Endothelial cell of umbilical vein (primary cell): ENCODE data around the gene RCVRN. TPM values are rescaled to one million over a fixed set of nuclear protein-coding genes. Genes with fewer than 3 reads are reported as not detected.

Experiments used
- BruUV-seq: library from RNA; stranded (reverse); fragments of 400-500 nt; replicated peaks from 2 replicates; lab custom pipeline; 2021; lab: Mats Ljungman, UMichigan
- CTCF ChIA-PET: fragments of 300-600, 350-600 bp; sonication (Branson Sonifier 250); formaldehyde crosslinking; loops from one replicate; lab custom pipeline; 2021; ENCODE audit warnings: antibody characterized with exemption, inconsistent platforms; lab: Charles Lee
- POLR2A ChIA-PET: fragments of 300-600, 350-600 bp; sonication (Branson Sonifier 250); formaldehyde crosslinking; loops from one replicate; lab custom pipeline; 2021; ENCODE audit warnings: antibody characterized with exemption, inconsistent platforms; lab: Charles Lee
- DNase-seq: peaks from one replicate; pipeline ENCODE4 v3.0.0-alpha.2; 2011; ENCODE audit warnings: low read depth, low spot score
- FAIRE-seq: peaks from 2 replicates; lab custom pipeline; 2011; peaks lifted over from hg19 to GRCh38; lab: Jason Lieb, UNC
- H2AFZ ChIP-seq: 2 replicates; pipeline ENCODE4 v1.6.0; 2012; ENCODE audit warnings: low read depth, low read length, control low read depth, inconsistent platforms
- H3K27ac ChIP-seq: 2 replicates; pipeline ENCODE4 v1.5.1; 2011; ENCODE audit warnings: low read depth, mild to moderate bottlenecking, control low read depth, low read length, moderate library complexity; ENCODE audit not compliant: insufficient read depth
- H3K27me3 ChIP-seq, 2 experiments: 2 replicates each; pipeline versions ENCODE4 v1.6.0 to v1.6.1; 2011; ENCODE audit warnings: low read length in 2 of 2, mixed read lengths in 1 of 2; ENCODE audit not compliant: control insufficient read depth in 2 of 2, insufficient read depth in 2 of 2
- H3K36me3 ChIP-seq, 2 experiments: 2 replicates in 1 of 2; 3 replicates in 1 of 2; pipeline ENCODE4 v1.5.1; 2011; ENCODE audit warnings: low read length in 2 of 2, mild to moderate bottlenecking in 1 of 2, moderate library complexity in 1 of 2; ENCODE audit not compliant: control insufficient read depth in 2 of 2, insufficient read depth in 2 of 2; ENCODE audit errors: extremely low read depth in 1 of 2
- H3K4me1 ChIP-seq: 3 replicates; pipeline ENCODE4 v1.5.1; 2011; ENCODE audit warnings: mild to moderate bottlenecking, low read length; ENCODE audit not compliant: control insufficient read depth, insufficient read depth; ENCODE audit errors: extremely low read depth
- H3K4me2 ChIP-seq: 2 replicates; pipeline ENCODE4 v1.6.1; 2011; ENCODE audit warnings: low read length, control low read depth, mixed read lengths; ENCODE audit not compliant: insufficient read depth
- H3K4me3 ChIP-seq, 3 experiments: fragments of 200-600 bp in 1 of 3; sonication (generic), shearing (Covaris generic) in 1 of 3; replicated peaks in 1 of 3; 2 replicates each; pipeline ENCODE4 v1.5.1; 2011 to 2016; ENCODE audit warnings: control low read depth in 3 of 3, low read length in 3 of 3, mild to moderate bottlenecking in 2 of 3, inconsistent platforms in 1 of 3, low read depth in 1 of 3, moderate library complexity in 1 of 3; ENCODE audit not compliant: insufficient read depth in 1 of 3
- H3K79me2 ChIP-seq: 2 replicates; pipeline ENCODE4 v1.6.0; 2012; ENCODE audit warnings: low read length, inconsistent platforms; ENCODE audit not compliant: control insufficient read depth, insufficient read depth
- H3K9ac ChIP-seq: replicated peaks from 2 replicates; pipeline ENCODE3; 2011; ENCODE audit warnings: low read length, control low read depth; ENCODE audit not compliant: insufficient read depth; ENCODE audit errors: extremely low read depth
- H3K9me1 ChIP-seq: replicated peaks from 3 replicates; pipeline ENCODE4 v1.6.0; 2011; ENCODE audit warnings: mild to moderate bottlenecking, low read length; ENCODE audit not compliant: control insufficient read depth, insufficient read depth; ENCODE audit errors: extremely low read depth
- H3K9me3 ChIP-seq: replicated peaks from 2 replicates; pipeline ENCODE4 v1.5.1; 2012; ENCODE audit warnings: low read length, inconsistent platforms; ENCODE audit not compliant: control insufficient read depth, insufficient read depth
- H4K20me1 ChIP-seq: replicated peaks from 2 replicates; pipeline ENCODE3; 2011; ENCODE audit warnings: mild to moderate bottlenecking, low read length; ENCODE audit not compliant: control insufficient read depth, insufficient read depth; ENCODE audit errors: extremely low read depth
- EZH2 ChIP-seq: IDR thresholded peaks from 2 replicates; pipeline ENCODE4 v1.6.1; 2012; ENCODE audit warnings: borderline replicate concordance, low read depth, mild to moderate bottlenecking, moderate library complexity, low read length, inconsistent platforms; ENCODE audit not compliant: severe bottlenecking
- FOS ChIP-seq: IDR thresholded peaks from 2 replicates; pipeline ENCODE4 v1.6.1; 2011; ENCODE audit warnings: mild to moderate bottlenecking, low read length, moderate library complexity, borderline replicate concordance; ENCODE audit not compliant: insufficient read depth
- GATA2 ChIP-seq: IDR thresholded peaks from 2 replicates; pipeline ENCODE4 v1.7.0; 2011; ENCODE audit warnings: low read depth, mild to moderate bottlenecking, moderate library complexity, mixed read lengths, low read length; ENCODE audit not compliant: insufficient read length, insufficient read depth
- JUN ChIP-seq: IDR thresholded peaks from 2 replicates; pipeline ENCODE4 v1.6.1; 2011; ENCODE audit warnings: borderline replicate concordance, low read depth; ENCODE audit not compliant: insufficient read length, insufficient read depth
- MYC ChIP-seq: IDR thresholded peaks from one replicate; pipeline ENCODE4 v1.6.1; 2011; ENCODE audit warnings: mild to moderate bottlenecking, low read depth, low read length
- POLR2A ChIP-seq: IDR thresholded peaks from 2 replicates; pipeline ENCODE4 v1.6.1; 2012; ENCODE audit warnings: low read depth, mild to moderate bottlenecking, control low read depth, low read length
- POLR2AphosphoS5 ChIP-seq: IDR thresholded peaks from 2 replicates; pipeline ENCODE4 v1.6.1; 2012; ENCODE audit warnings: low read depth, mild to moderate bottlenecking, control low read depth, low read length, moderate library complexity; ENCODE audit not compliant: insufficient read depth
- dilution Hi-C: fragments of 300-500 bp; cut with MboI; formaldehyde crosslinking; loops from one replicate; pipeline ENCODE4 v1.15.0; 2019; ENCODE audit warnings: low sequenced_read_pairs; ENCODE audit not compliant: extremely low pct_ligation_motif_present
- intact Hi-C: fragments of 100-400 bp; cut with micrococcal nuclease; formaldehyde crosslinking; loops from one replicate; pipeline ENCODE4 v1.10.0; 2022
- polyA plus RNA-seq, 4 experiments: library from polyadenylated mRNA; depleted of rRNA in 3 of 4; stranded (reverse) in 3 of 4; unstranded in 1 of 4; fragments of >200 nt; gene quantifications; 2 replicates each; pipeline versions ENCODE4 v1.2.1 to v1.2.3, GENCODE V29; 2011 to 2012; ENCODE audit warnings: missing spikeins in 1 of 4
- total RNA-seq: library from RNA; stranded (reverse); gene quantifications from 2 replicates; pipeline ENCODE4 v1.2.3, GENCODE V29; 2021
- TF ChIP-seq, protein P1 (sequence below): IDR thresholded peaks from 2 replicates; pipeline ENCODE4 v1.6.1; 2011; ENCODE audit not compliant: insufficient read depth, insufficient read length
- TF ChIP-seq, protein P2 (sequence below), 2 donors: IDR thresholded peaks; 1 replicate in 1 of 2; 2 replicates in 1 of 2; pipeline ENCODE4 v1.5.1; 2011; ENCODE audit warnings: low read length in 2 of 2, mild to moderate bottlenecking in 2 of 2, moderate library complexity in 2 of 2, control low read depth in 1 of 2, inconsistent platforms in 1 of 2, low read depth in 1 of 2; ENCODE audit not compliant: insufficient read depth in 1 of 2; ENCODE audit errors: extremely low read depth in 1 of 2

The RCVRN gene
- total and polyA plus RNA-seq, 2 donors (not counting 3 experiments of a cell fraction or from before 2014, with no cell fraction given) = not detected

DNA sequence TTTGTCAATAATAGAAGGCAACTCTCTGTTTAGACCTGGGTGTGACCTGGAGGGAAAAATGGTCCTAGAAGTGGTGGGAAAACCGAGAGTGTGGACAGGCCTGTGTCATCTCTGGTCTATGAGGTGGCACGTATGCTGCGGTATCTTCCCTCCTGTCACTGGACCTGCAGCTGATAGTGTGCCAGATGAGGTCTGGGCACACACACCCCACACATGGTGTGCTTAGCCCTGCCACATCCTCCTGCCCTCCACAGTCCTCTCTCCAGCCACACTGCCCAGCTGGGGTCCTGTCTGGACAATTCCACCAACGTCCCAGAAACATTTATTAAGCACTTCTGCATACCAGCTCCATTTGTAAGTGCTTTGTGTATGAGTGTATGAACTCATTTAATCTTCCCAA is 42.1 kb downstream of the RCVRN start:
- Histone ChIP-seq H3K27ac (no peak overlapping the region), H3K79me2 (no peaks in the 10 kb centered on the region), H3K27me3 (no peaks in the 10 kb centered on the region), H3K4me2 (no peak overlapping the region), H3K9me1 (no peaks in the 10 kb centered on the region), H2AFZ (no peak overlapping the region), H3K9me3 (peaks cover 2% of the 10 kb centered on the region), H3K36me3 (no peaks in the 10 kb centered on the region), H3K4me1 (no peaks in the 10 kb centered on the region), H3K4me3 (no peak overlapping the region), H3K9ac (no peak overlapping the region), H4K20me1 (no peaks in the 10 kb centered on the region)
- DNase-seq (no peak), FAIRE-seq (no peak)
- no TSS peak for BruUV-seq
- intact Hi-C loops = no loop called here
- ChIA-PET POLR2A (no interaction called here), CTCF (no interaction called here)
- TF ChIP-seq POLR2A = no peak
- no peak for TF ChIP-seq GATA2
- TF ChIP-seq EZH2 = no peak
- no peak for TF ChIP-seq FOS
- no peak for TF ChIP-seq POLR2AphosphoS5
- TF ChIP-seq, protein P1, sequence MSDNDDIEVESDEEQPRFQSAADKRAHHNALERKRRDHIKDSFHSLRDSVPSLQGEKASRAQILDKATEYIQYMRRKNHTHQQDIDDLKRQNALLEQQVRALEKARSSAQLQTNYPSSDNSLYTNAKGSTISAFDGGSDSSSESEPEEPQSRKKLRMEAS = no peak
- TF ChIP-seq MYC = no peak
- no peak for TF ChIP-seq JUN
- TF ChIP-seq, protein P2, sequence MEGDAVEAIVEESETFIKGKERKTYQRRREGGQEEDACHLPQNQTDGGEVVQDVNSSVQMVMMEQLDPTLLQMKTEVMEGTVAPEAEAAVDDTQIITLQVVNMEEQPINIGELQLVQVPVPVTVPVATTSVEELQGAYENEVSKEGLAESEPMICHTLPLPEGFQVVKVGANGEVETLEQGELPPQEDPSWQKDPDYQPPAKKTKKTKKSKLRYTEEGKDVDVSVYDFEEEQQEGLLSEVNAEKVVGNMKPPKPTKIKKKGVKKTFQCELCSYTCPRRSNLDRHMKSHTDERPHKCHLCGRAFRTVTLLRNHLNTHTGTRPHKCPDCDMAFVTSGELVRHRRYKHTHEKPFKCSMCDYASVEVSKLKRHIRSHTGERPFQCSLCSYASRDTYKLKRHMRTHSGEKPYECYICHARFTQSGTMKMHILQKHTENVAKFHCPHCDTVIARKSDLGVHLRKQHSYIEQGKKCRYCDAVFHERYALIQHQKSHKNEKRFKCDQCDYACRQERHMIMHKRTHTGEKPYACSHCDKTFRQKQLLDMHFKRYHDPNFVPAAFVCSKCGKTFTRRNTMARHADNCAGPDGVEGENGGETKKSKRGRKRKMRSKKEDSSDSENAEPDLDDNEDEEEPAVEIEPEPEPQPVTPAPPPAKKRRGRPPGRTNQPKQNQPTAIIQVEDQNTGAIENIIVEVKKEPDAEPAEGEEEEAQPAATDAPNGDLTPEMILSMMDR (IDR thresholded peaks at IDR 0.05; ENCODE audit: extremely low read depth in 1 of 2, insufficient read depth in 1 of 2, low read depth in 1 of 2, low read length in 2 of 2) = no peak
- dilution Hi-C loops = no loop called here
